Suprapubic skin (tissue), 4 donors: Measurements from ENCODE around the gene EP400. TPM values are rescaled to one million over a fixed set of nuclear protein-coding genes. Genes with fewer than 3 reads are reported as not detected.

ENCODE experiments used
- DNase-seq, 2 donors: peaks; one replicate each; pipeline ENCODE4 v3.0.0-alpha.2; 2019; ENCODE audit warnings: low spot score in 2 of 2
- H3K27ac ChIP-seq: fragments of 200-600 bp; sonication (generic); one replicate; pipeline ENCODE4 v1.5.1; 2019
- H3K27me3 ChIP-seq: fragments of 200-600 bp; sonication (generic); one replicate; pipeline ENCODE4 v1.5.1; 2019
- H3K36me3 ChIP-seq: fragments of 200-600 bp; sonication (generic); one replicate; pipeline ENCODE4 v1.5.1; 2019
- H3K4me1 ChIP-seq: fragments of 200-600 bp; sonication (generic); one replicate; pipeline ENCODE4 v1.5.1; 2019
- H3K4me3 ChIP-seq: fragments of 200-600 bp; sonication (generic); one replicate; pipeline ENCODE4 v1.5.1; 2019; ENCODE audit warnings: mild to moderate bottlenecking
- H3K9me3 ChIP-seq: fragments of 200-600 bp; sonication (generic); one replicate; pipeline ENCODE4 v1.5.1; 2019
- EP300 ChIP-seq: sonication (generic); formaldehyde crosslinking; IDR thresholded peaks from one replicate; pipeline ENCODE4 v1.6.1; 2017; ENCODE audit warnings: antibody characterized with exemption
- POLR2A ChIP-seq, 2 donors: fragments of 450-650 bp; IDR thresholded peaks; one replicate each; pipeline ENCODE4 v1.6.1; 2017; ENCODE audit warnings: antibody characterized with exemption in 2 of 2, mild to moderate bottlenecking in 2 of 2, moderate library complexity in 2 of 2
- POLR2AphosphoS5 ChIP-seq, 3 donors: sonication (generic); formaldehyde crosslinking; IDR thresholded peaks; one replicate each; pipeline ENCODE4 v1.6.1; 2017; ENCODE audit warnings: antibody characterized with exemption in 3 of 3
- WGBS: methylation state at CpG from one replicate; pipeline ENCODE4 v1.1.5; 2018; 5-methylcytosine and 5-hydroxymethylcytosine counted together
- total RNA-seq, 4 donors: library from RNA; depleted of rRNA; stranded (reverse); fragments of >200 nt; gene quantifications; one replicate each; pipeline ENCODE4 v1.1.0, GENCODE V29; 2016
- TF ChIP-seq, protein P1 (sequence below), 2 donors: fragments of 200-600 bp in 1 of 2; fragments of 450-650 bp in 1 of 2; sonication (generic) in 1 of 2; IDR thresholded peaks; one replicate each; pipeline ENCODE4 v1.5.1; 2016 to 2019; ENCODE audit warnings: antibody characterized with exemption in 2 of 2, mild to moderate bottlenecking in 1 of 2, moderate library complexity in 1 of 2

The EP400 gene
- total RNA-seq, 4 donors from 2014 or later = 32.0 to 81.3 (median 40.1) TPM

DNA sequence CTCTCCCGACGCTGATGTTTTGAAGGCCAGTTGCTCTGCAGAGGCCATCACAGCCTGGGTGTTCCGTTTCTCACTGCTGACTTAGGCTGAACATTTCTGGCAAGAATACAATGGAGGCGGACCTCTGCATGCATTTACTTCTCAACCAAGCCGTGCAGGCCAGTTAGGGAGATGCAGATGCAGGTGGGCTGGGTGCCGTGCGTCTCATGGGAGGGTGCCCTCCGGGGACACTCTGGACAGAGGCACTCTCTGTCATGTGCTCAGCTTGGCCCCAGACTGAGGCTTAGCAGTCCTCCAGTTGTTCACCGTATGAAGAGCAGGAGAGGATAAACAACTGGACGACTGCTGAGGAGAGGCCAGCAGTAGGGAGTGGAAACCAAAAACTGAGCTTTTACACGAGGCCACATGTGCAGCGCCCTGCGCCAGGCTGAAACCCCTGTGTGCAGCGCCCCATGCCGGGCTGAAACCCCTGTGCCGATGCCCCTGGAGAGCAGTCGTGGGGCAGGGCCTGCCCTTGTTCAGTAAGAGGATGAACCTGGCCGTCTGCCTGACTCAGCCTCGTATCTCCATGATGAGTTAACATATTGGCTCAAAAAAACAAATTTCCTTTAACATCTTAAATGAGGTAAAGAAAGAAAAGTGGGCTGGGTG, 162.0 kb downstream of the EP400 start:
- TF ChIP-seq POLR2AphosphoS5 (IDR thresholded peaks at IDR 0.05) = no peak
- TF ChIP-seq, protein P1, sequence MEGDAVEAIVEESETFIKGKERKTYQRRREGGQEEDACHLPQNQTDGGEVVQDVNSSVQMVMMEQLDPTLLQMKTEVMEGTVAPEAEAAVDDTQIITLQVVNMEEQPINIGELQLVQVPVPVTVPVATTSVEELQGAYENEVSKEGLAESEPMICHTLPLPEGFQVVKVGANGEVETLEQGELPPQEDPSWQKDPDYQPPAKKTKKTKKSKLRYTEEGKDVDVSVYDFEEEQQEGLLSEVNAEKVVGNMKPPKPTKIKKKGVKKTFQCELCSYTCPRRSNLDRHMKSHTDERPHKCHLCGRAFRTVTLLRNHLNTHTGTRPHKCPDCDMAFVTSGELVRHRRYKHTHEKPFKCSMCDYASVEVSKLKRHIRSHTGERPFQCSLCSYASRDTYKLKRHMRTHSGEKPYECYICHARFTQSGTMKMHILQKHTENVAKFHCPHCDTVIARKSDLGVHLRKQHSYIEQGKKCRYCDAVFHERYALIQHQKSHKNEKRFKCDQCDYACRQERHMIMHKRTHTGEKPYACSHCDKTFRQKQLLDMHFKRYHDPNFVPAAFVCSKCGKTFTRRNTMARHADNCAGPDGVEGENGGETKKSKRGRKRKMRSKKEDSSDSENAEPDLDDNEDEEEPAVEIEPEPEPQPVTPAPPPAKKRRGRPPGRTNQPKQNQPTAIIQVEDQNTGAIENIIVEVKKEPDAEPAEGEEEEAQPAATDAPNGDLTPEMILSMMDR (IDR thresholded peaks at IDR 0.05) = no peak
- no peak for TF ChIP-seq EP300
- no peak for TF ChIP-seq POLR2A (IDR thresholded peaks at IDR 0.05)
- Histone ChIP-seq H3K9me3 (no peaks in the 10 kb centered on the region), H3K27me3 (no peaks in the 10 kb centered on the region), H3K4me3 (no peak overlapping the region), H3K4me1 (no peaks in the 10 kb centered on the region), H3K36me3 (peaks cover 69% of the 10 kb centered on the region), H3K27ac (no peak overlapping the region)
- 88% methylated on average over 13 of the region's 19 CpGs for WGBS
- peak in 1 of 2 donors; percentile 56 for DNase-seq

DNA sequence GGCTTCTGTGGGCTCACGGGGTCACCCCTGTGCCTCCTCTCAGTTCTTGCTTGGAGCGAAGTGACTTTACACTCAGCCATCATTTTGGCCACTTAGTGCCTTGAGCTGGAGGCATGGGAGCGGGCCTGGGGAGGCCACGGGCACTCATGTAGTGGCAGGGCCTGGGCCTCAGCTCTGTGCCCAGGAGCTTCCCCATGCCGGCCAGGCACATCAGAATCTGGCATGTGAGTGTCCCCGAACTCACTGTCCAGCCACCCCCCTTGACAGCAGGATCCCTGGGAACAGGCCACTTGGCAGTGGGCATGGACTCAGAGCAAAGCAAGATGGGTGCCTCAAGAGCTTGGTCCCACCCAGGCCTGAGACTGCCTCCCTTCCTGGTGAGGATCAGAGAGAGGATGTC, 164.9 kb downstream of the EP400 start:
- H3K4me1 ChIP-seq = no peaks in the 10 kb centered on the region
- H3K4me3 ChIP-seq = no peak overlapping the region
- H3K27me3 ChIP-seq = no peaks in the 10 kb centered on the region
- 82% methylated on average over 2 of the region's 6 CpGs for WGBS
- H3K27ac ChIP-seq = no peak overlapping the region
- peak in 1 of 2 donors; percentile 67 for DNase-seq
- peaks cover 72% of the 10 kb centered on the region for H3K36me3 ChIP-seq
- TF ChIP-seq, protein P1 (IDR thresholded peaks at IDR 0.05) = no peak
- no peak for TF ChIP-seq POLR2A (IDR thresholded peaks at IDR 0.05)
- TF ChIP-seq POLR2AphosphoS5 (IDR thresholded peaks at IDR 0.05) = no peak
- TF ChIP-seq EP300 = no peak
- H3K9me3 ChIP-seq = no peaks in the 10 kb centered on the region

DNA sequence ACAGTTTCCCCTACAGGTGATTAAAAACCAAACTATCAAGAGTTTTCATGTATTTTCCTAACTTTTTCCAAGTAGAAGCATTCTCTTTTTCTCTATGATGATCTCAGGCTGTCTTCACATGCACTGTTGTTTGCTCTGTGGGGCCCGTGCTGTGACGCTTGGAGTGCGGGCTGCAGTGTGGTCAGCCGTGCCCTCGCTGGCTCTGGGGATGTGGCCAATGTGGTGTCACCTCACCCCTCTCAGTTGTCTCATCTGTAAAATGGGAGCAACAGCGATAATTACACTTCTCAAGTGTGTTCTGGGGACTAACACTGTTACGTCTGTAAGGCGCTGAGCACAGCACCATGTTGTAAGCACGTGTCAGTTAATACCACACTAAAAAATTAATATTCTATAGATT, 165.8 kb downstream of the EP400 start:
- Histone ChIP-seq H3K27ac (no peak overlapping the region), H3K36me3 (peaks cover 68% of the 10 kb centered on the region), H3K27me3 (no peaks in the 10 kb centered on the region), H3K9me3 (no peaks in the 10 kb centered on the region), H3K4me1 (no peaks in the 10 kb centered on the region), H3K4me3 (no peak overlapping the region)
- no peak for TF ChIP-seq POLR2AphosphoS5 (IDR thresholded peaks at IDR 0.05)
- TF ChIP-seq EP300 = no peak
- WGBS = 96% methylated on average over 9 of the region's 9 CpGs
- peak; percentile 7 to 38 for DNase-seq

DNA sequence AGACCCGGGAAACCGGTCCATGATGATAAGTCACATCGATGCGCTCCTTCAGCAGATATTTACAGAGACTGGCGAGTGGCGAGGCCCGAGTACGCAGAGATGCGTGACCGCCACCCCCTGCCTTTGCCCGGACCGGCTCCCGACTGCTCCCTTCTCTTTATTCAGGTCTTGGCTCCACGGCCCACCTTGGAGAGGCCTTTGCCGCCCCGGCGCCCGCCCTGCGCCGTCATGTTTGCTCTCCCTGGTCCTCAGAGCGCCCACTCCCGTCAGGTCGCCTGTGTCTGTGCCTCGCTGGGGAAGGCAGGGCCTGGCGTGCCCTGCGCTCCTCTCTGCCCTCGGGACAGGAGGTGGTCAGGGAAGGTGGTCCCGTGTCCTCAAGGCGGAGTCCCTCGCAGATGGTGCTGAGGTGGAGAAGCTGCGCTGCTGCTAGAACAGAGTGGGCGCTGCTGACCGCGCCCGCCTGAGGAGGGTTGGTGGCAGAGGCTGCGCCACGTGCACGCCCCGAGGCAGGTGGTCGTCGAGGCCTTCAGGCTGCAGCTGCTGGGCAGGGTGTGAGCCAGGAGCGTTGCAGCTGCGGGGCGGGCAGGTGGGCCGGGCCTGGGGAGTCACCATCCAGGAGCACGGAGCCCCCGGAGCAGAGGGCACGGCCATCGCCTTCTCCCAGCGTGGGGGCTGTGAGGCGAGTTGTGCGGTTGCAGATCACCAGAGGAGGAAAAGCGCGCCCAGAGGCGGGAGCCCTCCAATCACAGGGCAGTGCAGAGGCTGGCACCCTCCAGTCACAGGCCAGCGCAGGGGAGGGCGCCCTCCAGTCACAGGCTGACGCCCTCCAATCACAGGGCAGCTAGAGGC, 167.2 kb downstream of the EP400 start:
- TF ChIP-seq EP300 (no peak), POLR2AphosphoS5 (IDR thresholded peaks at IDR 0.05) (no peak), POLR2A (IDR thresholded peaks at IDR 0.05) (no peak)
- TF ChIP-seq, protein P1 (IDR thresholded peaks at IDR 0.05) = no peak
- Histone ChIP-seq H3K4me1 (no peaks in the 10 kb centered on the region), H3K27me3 (no peaks in the 10 kb centered on the region), H3K27ac (no peak overlapping the region), H3K4me3 (no peak overlapping the region), H3K36me3 (peaks cover 67% of the 10 kb centered on the region), H3K9me3 (no peaks in the 10 kb centered on the region)
- DNase-seq = peak; percentile 50 to 73
- 97% methylated on average over 28 of the region's 58 CpGs for WGBS

DNA sequence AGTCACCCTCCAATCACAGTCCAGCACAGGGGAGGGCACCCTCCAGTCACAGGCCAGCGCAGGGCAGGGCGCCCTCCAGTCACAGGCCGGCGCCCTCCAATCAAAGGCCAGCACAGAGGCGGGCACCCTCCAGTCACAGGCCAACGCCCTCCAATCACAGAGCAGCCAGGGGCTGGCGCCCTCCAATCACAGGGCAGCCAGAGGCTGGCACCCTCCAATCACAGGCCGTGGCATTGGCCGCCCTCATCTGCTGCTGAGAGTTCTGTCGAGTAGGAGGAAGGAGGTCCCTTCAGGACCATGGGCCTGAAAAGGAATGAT, 167.8 kb downstream of the EP400 start:
- Histone ChIP-seq H3K36me3 (peaks cover 72% of the 10 kb centered on the region), H3K4me1 (no peaks in the 10 kb centered on the region), H3K4me3 (no peak overlapping the region), H3K9me3 (no peaks in the 10 kb centered on the region), H3K27me3 (no peaks in the 10 kb centered on the region), H3K27ac (no peak overlapping the region)
- WGBS = 93% methylated on average over 10 of the region's 10 CpGs
- DNase-seq = peak in 1 of 2 donors; percentile 28
- TF ChIP-seq POLR2A (IDR thresholded peaks at IDR 0.05) = no peak
- TF ChIP-seq POLR2AphosphoS5 (IDR thresholded peaks at IDR 0.05) = no peak
- TF ChIP-seq, protein P1 (IDR thresholded peaks at IDR 0.05) = no peak
- TF ChIP-seq EP300 = no peak
